Activated CD4-positive, alpha-beta T cell treated with anti-CD3 and anti-CD28 coated beads, Interleukin-2, amount 50 U/mL, for 24 hours (primary cell): ENCODE results near the gene G3BP2.

Experiments
- DNase-seq, 2 donors: peaks; one replicate each; pipeline ENCODE4 v3.0.0-alpha.2; 2020; ENCODE audit warnings: low read depth in 1 of 2, low spot score in 1 of 2

The G3BP2 gene

DNA sequence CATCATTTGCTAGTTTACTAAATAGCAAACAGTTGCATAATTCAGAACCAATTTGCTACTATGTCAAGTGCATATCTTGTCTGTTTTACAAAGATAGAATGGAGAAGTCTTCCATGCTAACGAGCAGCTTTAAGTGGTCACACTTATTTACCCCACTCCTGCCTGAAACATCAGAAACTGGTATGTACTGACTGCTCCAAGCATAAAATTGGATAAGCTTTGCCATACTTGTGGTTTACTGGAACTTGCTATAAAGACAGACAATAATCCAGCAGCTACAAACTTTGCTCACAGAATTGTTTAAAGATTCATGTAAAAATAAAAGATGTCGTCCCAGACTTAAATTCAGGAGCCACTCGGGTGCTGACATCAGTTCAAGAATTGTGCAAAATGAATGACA is 29.6 kb downstream of the G3BP2 start:
- DNase-seq = no peak

DNA sequence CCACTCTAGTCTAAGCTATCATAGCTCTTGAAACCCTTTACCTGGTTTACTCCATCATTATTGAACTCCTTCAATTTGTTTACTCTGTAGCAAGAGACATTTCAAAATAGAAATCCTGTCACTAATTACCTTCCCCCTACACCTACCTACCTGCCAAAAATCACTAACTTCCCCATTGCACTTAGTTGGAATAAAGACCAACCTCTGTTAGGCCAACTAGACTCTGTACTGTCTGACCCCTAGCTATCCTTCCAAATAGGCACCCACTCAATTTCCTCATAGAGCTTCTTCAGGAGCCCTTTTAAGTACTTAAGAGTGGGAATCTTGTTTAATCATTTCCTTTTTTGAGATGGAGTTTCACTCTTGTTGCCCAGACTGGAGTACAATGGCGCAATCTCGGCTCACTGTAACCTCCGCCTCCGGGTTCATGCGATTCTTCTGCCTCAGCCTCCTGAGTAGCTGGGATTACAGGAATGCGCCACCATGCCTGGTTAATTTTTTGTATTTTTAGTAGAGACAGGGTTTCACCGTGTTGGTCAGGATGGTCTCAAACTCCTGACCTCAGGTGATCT is 34.0 kb downstream of the G3BP2 start:
- DNase-seq = no peak

DNA sequence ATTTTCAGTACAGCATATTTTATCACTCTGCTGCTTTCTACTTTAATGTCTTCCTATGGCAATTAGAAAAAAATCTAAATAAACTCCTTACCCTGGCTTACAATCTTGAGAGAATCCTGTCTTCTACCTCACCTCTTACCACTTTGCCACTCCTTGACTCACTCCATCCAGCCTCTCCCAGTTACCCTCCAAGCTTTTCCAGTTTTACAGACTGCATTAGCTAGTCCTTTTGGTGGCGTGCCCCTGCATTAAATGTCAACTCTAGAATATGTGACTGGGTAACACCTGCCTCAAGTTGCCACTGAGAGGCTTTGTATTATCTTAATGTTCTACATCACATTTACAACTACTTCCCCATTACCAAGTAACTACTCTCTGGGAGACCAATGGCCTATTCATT is 35.4 kb downstream of the G3BP2 start:
- no peak for DNase-seq

DNA sequence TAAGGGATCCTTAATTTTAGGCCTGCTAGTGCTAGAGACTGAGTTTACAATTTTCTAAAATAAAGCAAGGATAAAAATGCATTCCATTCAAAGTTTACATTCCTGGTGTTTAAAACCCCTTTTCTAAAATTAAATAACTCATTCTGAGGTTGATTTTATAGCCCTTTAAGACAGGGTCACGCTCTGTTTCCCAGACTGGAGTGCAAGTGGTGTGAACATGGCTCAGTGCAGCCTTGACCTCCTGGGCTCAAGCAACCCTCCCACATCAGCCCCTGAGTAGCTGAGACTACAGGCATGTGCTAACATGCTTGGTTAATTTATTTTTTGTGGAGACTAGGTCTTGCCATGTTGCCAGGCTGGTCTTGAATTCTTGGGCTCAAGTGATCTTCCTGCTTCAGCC is 36.0 kb downstream of the G3BP2 start:
- DNase-seq = no peak

DNA sequence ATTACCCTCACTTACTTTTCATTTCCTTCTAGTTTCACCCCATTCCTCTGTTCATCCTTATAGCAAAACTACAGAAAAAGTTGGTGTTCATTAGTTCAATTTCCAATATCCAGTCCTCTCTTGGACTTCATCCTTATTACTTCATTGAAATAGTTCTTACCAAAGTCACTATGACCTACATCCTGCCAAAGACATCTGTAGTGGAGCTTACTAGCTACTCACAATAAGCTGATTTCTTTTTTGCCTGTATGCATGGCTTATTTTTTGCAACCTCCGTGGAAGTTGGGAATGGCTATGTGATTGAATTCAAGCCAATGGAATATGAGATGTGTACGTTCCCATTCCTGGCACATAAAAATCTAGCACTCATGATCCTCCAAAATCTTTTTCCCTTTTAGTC is 38.3 kb downstream of the G3BP2 start:
- no peak for DNase-seq

DNA sequence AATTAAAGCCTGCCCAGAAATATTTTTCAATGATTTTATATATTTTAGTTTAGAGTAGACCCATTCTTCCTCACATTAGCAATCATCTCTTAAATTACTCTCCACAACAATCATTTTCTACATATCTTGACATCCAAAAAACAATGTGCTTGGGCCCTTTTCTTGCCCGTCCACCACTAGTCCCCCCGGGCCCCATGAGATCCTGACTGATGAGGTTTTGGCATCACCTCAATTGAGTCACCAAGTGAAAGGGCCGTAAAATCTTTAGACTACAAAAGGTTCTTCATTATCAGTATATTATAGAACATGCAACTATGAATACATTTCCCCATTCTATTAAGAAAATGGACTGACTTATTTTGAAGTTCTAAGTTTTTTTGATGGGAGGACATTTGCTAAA is 38.9 kb downstream of the G3BP2 start:
- DNase-seq = no peak

DNA sequence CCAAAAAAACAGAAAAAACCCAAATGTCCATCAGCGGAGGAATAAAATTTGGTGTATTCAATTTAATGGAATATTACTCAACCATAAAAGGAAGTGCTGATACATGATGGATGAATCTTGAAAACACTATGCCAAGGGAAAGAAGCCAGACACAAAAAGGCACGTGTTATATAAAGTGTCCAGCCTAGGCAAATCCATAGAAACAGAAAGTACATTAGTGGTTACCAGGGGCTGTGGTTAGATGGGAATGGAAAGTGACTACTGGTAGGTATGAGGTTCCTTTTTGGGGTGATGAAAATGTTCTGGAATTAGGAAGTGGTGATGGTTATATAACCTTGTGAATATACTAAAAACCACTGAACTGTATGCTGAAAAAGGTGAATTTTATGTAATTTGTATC is 39.4 kb downstream of the G3BP2 start:
- DNase-seq = no peak

DNA sequence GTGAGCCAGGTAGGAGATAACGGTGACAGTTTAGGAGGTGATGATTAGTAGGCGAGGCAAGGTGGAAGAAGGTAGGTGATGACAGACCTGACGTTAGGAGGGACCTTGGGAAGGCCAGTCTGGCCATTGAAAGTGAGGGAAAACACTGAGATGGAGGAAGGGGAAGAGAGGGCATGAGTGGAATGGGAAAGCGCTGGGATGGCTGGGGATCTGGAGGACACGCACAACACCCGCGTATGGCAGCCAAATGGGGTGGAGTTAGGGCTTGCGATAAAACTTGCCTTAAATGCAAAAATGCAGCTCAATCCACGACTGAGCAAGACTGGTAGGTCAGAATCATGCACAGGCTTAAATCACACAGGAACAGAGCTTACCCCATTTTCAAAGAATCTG is 42.3 kb downstream of the G3BP2 start:
- DNase-seq = no peak

DNA sequence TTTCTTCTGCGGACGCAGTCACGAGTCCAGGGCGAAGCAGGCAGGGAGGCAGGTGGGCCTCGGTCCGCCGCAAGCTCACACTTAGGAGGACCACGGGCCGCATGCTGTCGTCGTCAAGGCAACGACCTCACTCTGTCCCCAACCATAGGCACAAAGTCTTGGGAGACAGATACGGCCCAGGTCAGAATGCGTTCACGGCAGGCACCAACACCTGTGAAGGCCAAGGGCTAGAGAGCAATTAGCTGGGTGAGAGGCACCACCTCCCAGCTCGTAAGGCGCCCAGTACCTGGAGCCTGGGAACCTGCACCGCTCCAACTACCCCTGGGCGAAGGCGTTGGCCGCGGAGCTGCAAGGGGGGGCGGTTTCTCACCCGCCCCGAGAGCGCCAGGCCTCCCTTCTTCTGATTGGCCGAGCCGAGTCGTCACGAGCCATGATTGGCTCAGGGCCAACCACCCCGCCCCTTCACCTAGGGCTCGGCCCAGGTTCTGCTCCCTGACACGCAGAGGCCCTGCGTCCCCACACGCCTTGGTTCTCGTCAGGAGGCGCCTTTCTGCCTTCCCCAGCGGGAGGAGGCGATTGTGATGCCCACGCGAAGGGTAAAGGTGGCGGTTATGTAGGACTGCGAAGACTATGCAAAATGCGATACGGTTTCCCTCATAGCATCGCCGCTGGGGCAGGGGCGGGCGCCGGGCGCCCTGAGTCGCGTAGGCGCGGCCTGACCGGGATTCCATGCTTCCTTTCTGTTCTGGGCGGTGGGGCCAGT is 42.9 kb downstream of the G3BP2 start, which contains the start of gene CDKL2:
Gene CDKL2, minus strand, starts transcription at position 355 of the 763 bp plus-strand sequence. CDS start 4,540 bp downstream, outside the sequence.
- peak; percentile 78 to 85 for DNase-seq

DNA sequence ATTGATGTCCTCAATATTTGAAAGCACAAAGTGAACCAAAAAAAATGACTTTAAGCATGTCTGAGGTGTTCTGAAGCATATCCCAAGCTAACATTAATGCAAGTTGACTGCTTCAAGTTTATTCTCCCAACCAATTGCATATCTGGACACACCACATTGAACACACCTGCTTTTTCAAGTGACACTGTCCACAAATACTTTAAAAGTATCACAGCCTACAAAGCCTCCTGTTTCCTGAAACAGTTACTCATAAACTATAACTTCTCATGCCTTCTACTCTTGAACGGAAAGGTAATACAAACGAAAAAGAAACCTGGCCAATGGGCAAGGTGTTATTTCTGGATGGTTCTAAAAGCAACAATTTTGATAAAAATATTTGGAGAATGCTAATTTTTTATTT is 44.0 kb downstream of the G3BP2 start:
- DNase-seq = no peak

DNA sequence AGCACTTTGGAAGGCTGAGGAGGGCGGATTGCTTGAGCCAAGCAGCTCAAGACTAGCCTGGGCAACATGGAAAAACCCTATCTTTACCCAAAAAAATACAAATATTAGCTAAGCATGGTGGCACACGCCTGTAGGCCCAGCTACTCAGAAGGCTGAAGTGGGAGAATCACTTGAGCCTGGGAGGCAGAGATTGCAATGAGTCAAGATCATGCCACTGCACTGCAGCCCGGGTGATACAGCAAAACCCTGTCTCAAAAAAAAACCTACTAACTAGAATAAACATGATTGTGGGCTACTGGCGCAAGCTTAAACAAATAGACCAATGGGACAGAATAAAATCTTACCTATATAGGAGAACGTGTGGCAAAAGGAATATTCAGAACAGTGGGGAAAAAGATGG is 50.2 kb downstream of the G3BP2 start:
- DNase-seq = no peak

DNA sequence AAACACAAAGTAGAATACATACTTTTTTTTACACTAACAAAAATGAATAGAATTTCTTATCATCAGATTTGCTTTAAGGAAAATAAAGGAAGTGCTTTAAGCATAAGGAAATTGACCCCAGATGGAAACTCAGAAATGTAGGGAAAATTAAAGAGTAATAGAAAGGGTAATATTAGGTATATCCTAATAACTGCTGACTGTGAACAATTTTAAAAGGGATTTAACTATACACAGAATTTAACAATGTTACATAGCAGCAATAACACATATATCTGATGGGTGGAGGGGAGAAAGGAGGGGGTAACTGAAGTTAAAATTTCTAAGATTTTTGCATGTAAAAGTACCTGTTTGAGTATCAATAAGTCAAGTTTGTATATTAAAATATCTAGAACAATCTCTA is 51.5 kb downstream of the G3BP2 start:
- DNase-seq = no peak

DNA sequence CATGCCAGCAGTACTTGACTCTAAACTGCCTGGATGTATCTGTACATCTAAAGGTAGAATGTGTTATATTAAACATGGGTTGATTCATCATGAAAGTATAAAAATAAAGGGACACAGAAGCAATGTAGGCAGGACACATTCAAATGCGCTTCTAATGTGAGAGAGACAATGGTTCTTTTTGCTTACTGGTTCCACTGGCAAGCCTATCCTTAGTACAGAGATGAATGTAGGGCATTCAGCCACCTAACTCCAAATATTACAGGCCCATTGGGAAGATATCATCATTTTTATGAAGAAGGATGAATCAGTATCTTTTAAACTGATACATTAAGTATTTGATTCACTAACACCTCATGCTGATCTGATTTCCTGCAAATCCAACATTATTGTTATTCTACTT is 60.9 kb downstream of the G3BP2 start:
- no peak for DNase-seq

DNA sequence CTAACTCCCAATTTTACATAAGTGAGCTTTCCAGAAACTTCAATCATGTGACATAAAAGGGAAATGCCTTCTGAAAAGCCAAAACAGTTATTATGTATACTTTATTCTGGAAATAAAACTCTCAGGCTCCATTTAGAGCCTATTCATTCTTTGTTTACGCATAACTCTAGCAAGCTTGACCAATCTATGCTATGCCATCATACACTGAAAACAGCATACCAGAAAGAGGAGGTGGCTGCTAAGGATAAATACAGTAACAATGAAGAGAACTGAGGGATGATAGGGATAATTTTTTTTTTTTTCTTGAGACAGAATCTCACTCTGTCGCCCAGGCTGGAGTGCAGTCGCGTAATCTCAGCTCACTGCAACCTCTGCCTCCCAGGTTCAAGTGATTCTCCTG is 67.3 kb downstream of the G3BP2 start:
- no peak for DNase-seq

DNA sequence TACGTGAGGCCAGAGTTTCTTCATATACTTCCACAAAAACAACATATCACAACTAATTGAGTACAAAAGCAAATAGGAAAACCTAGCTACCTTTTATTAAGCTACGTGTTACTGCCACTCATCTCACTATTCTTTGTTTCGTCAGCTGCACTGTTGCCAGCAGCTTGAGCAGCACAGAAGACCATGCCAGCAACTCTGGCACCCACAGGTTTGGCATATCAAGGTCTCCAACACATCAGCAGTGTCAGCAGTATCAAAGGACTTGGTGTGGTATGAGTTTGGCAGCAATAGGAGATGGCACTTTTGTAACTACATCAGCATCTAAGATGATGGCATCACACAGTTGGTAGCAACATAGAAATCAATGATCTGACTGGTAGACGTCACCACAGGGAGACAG is 73.6 kb downstream of the G3BP2 start:
- DNase-seq = no peak

DNA sequence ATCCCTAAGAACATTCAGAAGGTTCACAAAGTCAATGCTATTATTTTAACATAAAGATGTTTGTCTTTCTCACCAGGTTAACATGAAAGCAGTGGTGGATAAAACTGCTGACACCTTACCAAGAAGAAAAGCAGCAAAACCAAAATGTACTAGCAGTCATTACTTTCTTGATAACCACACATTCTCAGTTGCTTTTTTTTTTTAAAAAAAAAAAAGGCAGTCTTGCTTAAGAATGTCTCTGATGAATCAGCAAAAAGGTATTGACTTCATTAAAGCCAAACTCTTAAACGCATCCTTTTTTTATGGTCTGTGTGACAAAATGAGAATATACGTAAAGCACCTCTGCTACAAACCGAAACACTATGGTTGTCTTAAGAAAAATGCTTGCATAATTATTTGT is 74.8 kb downstream of the G3BP2 start:
- no peak for DNase-seq

DNA sequence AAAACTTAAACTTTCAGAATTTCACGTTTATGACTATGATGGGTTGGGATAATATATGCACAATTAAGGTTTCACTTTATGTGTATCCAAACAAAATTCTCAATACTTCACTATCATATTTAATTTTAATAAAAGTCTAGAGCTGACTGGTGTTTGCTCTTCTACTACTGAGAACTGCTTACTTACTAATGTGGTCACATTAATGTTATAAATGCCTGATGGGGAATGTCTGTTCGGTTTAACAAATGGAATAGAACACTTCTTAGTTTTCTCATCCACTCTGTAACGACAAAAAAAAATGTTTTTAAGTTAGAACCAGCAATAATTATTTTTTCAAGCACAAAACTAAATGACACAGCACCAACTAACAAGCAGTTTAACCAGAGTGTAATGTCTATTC is 77.2 kb downstream of the G3BP2 start:
- DNase-seq = no peak

DNA sequence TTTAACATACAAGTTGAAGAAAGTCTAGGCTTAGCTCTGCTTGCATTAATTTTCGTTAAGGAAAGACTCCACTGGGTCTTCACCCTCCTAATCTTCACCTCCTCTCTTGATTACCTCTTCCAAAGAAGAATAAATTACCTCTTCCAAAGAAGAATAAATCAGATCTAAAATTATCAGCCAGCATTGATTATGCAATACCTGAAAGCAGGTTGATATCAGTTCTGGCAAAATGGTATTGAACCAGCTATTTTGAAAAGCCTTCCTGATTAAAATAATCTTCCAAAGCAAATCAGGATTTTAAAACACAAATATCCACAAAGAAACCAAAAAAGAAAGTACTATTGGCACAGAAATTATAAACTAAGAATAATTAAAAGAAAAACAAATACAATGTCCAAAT is 79.8 kb downstream of the G3BP2 start:
- DNase-seq = no peak
